ENCODE results near the gene UBXN6. TPM values are rescaled to one million over a fixed set of nuclear protein-coding genes. Genes with fewer than 3 reads are reported as not detected.

UBXN6 gene
- total RNA-seq, 1 donor from 2014 or later, result 45.7 TPM

- H3K4me1 Mint-ChIP-seq (ENCODE audit: unreplicated experiment), result peaks cover 4% of the 10 kb centered on the region
- peaks cover 22% of the 10 kb centered on the region for H3K36me3 Mint-ChIP-seq (ENCODE audit: low read depth, unreplicated experiment)
- peak overlapping the region; percentile 21 for H3K4me3 Mint-ChIP-seq (ENCODE audit: unreplicated experiment)
- peak overlapping the region; percentile 9 for H3K27ac Mint-ChIP-seq (ENCODE audit: unreplicated experiment)
- TF ChIP-seq, protein P1, sequence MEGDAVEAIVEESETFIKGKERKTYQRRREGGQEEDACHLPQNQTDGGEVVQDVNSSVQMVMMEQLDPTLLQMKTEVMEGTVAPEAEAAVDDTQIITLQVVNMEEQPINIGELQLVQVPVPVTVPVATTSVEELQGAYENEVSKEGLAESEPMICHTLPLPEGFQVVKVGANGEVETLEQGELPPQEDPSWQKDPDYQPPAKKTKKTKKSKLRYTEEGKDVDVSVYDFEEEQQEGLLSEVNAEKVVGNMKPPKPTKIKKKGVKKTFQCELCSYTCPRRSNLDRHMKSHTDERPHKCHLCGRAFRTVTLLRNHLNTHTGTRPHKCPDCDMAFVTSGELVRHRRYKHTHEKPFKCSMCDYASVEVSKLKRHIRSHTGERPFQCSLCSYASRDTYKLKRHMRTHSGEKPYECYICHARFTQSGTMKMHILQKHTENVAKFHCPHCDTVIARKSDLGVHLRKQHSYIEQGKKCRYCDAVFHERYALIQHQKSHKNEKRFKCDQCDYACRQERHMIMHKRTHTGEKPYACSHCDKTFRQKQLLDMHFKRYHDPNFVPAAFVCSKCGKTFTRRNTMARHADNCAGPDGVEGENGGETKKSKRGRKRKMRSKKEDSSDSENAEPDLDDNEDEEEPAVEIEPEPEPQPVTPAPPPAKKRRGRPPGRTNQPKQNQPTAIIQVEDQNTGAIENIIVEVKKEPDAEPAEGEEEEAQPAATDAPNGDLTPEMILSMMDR (IDR thresholded peaks at IDR 0.05; ENCODE audit: unreplicated experiment), result no peak
- DNase-seq (ENCODE audit: low spot score), result no peak
- peaks cover 27% of the 10 kb centered on the region for H3K27me3 Mint-ChIP-seq (ENCODE audit: unreplicated experiment)
- no peaks in the 10 kb centered on the region for H3K9me3 Mint-ChIP-seq (ENCODE audit: unreplicated experiment)
Measured at GRCh38 chr19:4504891-4505569, 47.4 kb upstream of the UBXN6 start.

DNA sequence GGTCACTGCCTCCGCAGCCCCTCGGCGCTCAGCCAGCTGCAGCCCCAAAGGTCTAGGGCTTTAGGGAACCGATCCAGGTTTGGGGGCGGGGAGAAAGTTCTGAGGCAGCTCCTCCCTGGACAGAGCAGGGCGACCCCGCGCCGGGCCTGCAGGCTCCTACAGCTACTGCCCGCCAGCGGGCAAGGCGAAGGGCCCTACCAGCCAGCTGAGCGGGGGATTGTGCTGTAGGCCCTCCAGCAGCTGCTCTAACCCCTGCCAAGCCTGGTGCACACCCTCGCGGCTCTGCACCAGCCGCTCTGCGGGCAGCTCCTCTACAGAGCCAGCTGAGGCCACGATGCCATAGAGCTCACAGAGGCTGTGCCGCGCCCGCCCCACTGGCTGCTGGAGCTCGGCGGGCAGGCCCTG lies 46.7 kb upstream of the UBXN6 start:
- Mint-ChIP-seq H3K4me1 (ENCODE audit: unreplicated experiment) (peaks cover 4% of the 10 kb centered on the region), H3K27ac (ENCODE audit: unreplicated experiment) (no peak overlapping the region), H3K4me3 (ENCODE audit: unreplicated experiment) (no peak overlapping the region), H3K36me3 (ENCODE audit: low read depth, unreplicated experiment) (peaks cover 26% of the 10 kb centered on the region), H3K27me3 (ENCODE audit: unreplicated experiment) (peaks cover 26% of the 10 kb centered on the region), H3K9me3 (ENCODE audit: unreplicated experiment) (no peaks in the 10 kb centered on the region)
- TF ChIP-seq, protein P1 (IDR thresholded peaks at IDR 0.05; ENCODE audit: unreplicated experiment), result no peak
- DNase-seq (ENCODE audit: low spot score), result no peak

DNA sequence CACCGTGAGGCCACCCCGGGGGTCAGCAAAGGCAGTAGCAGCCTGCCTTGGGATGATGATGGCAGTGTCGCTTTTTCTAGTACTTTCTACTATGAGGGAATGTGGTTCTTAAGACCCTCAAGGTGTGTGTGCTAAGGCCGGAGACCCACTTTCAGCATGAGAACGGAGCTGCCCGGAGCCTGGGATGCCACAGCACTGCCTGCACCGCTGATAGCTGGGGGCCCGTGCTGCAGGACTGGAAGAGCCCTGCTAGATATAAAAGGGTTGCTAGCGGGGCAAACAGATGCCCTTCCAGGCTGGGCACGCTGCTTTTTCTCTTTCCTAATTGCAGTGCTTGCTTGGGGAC lies 46.2 kb upstream of the UBXN6 start:
- H3K4me1 Mint-ChIP-seq (ENCODE audit: unreplicated experiment), result peaks cover 4% of the 10 kb centered on the region
- peaks cover 26% of the 10 kb centered on the region for H3K36me3 Mint-ChIP-seq (ENCODE audit: low read depth, unreplicated experiment)
- H3K4me3 Mint-ChIP-seq (ENCODE audit: unreplicated experiment), result no peak overlapping the region
- H3K27me3 Mint-ChIP-seq (ENCODE audit: unreplicated experiment), result peaks cover 26% of the 10 kb centered on the region
- DNase-seq (ENCODE audit: low spot score), result no peak
- no peak overlapping the region for H3K27ac Mint-ChIP-seq (ENCODE audit: unreplicated experiment)
- H3K9me3 Mint-ChIP-seq (ENCODE audit: unreplicated experiment), result no peaks in the 10 kb centered on the region
- TF ChIP-seq, protein P1 (IDR thresholded peaks at IDR 0.05; ENCODE audit: unreplicated experiment), result no peak

GRCh38 chr19:4503132-4503824 lies 45.7 kb upstream of the UBXN6 start:
- TF ChIP-seq, protein P1 (IDR thresholded peaks at IDR 0.05; ENCODE audit: unreplicated experiment), result no peak
- Mint-ChIP-seq H3K36me3 (ENCODE audit: low read depth, unreplicated experiment) (peaks cover 26% of the 10 kb centered on the region), H3K9me3 (ENCODE audit: unreplicated experiment) (no peaks in the 10 kb centered on the region), H3K27me3 (ENCODE audit: unreplicated experiment) (peaks cover 24% of the 10 kb centered on the region), H3K4me1 (ENCODE audit: unreplicated experiment) (peaks cover 4% of the 10 kb centered on the region), H3K27ac (ENCODE audit: unreplicated experiment) (no peak overlapping the region), H3K4me3 (ENCODE audit: unreplicated experiment) (no peak overlapping the region)
- DNase-seq (ENCODE audit: low spot score), result no peak

Data from endothelial cell (in vitro differentiated cells).